Measurements from ENCODE around the gene DENND4B. TPM values are rescaled to one million over a fixed set of nuclear protein-coding genes. Genes with fewer than 3 reads are reported as not detected.

DENND4B gene
- total and polyA plus RNA-seq, 2 of the 4 experiments (the other 2 are of a cell fraction) = 1.8 to 25.2 TPM

GRCh38 chr1:153881751-153882150 is 64.8 kb downstream of the DENND4B start:
- ATAC-seq (ENCODE audit: low read depth) = peak; percentile 50
- Histone ChIP-seq H3K4me2 (ENCODE audit: low read depth, low read length) (peak overlapping the region; percentile 96), H3K79me1 (ENCODE audit: low read depth in 1 of 2, low read length in 2 of 2) (peaks cover 7 to 55% of the 10 kb centered on the region in 2 experiments; a peak in 3 of 4 replicates), H3K23ac (ENCODE audit: low read depth, low read length) (peak overlapping the region; percentile 30; the same call in 1 of the 2 replicates), H2BK120ac (ENCODE audit: low read depth, low read length) (peak overlapping the region; percentile 6; the same call in 1 of the 2 replicates), H4K5ac (ENCODE audit: low read depth, low read length) (peak overlapping the region; percentile 96), H4K91ac (ENCODE audit: insufficient read depth, low read depth, low read length) (peak overlapping the region; percentile 70), H3K9me1 (ENCODE audit: insufficient read depth, low read length) (no peaks in the 10 kb centered on the region; the same call in 1 of the 2 replicates), H4K20me1 (ENCODE audit: insufficient read depth, low read length) (peaks cover 10% of the 10 kb centered on the region; the same call in 1 of the 2 replicates), H3K36me3 (ENCODE audit: control insufficient read depth, insufficient read depth, low read length) (no peaks in the 10 kb centered on the region; the same call in 1 of the 2 replicates), H2BK15ac (ENCODE audit: low read depth, low read length) (no peak overlapping the region; the same call in 2 of the 3 replicates), H2AK5ac (ENCODE audit: low read depth, low read length) (no peak overlapping the region; the same call in 1 of the 2 replicates), H3K4me1 (ENCODE audit: control insufficient read depth, insufficient read depth, low read length) (peaks cover 6% of the 10 kb centered on the region), H2BK20ac (ENCODE audit: low read depth, low read length) (peak overlapping the region; percentile 4; the same call in 1 of the 2 replicates), H3K9me3 (ENCODE audit: control insufficient read depth, insufficient read depth, low read length) (no peaks in the 10 kb centered on the region), H2BK5ac (ENCODE audit: low read depth, low read length, poor library complexity, severe bottlenecking) (peak overlapping the region; percentile 93), H4K8ac (ENCODE audit: low read depth in 2 of 2, low read length in 2 of 2) (peak overlapping the region; percentile 67 to 96), H3K9ac (ENCODE audit: low read depth, low read length) (peak overlapping the region; percentile 80), H3K27ac (ENCODE audit: insufficient read depth, low read length) (peak overlapping the region; percentile 95), H2AFZ (replicated peaks; ENCODE audit: low read length, poor library complexity) (peak overlapping the region; percentile 76), H3K4me3 (ENCODE audit: insufficient read depth, low read depth, low read length) (peak overlapping the region; percentile 46), H3K27me3 (ENCODE audit: control insufficient read depth, insufficient read depth, low read length) (no peaks in the 10 kb centered on the region), H2AK9ac (replicated peaks; ENCODE audit: low read depth, low read length, poor library complexity) (peak overlapping the region; percentile 69), H3K4ac (ENCODE audit: low read depth, low read length) (peak overlapping the region; percentile 23), H3K18ac (ENCODE audit: low read depth, low read length) (peak overlapping the region; percentile 95), H3K14ac (replicated peaks; ENCODE audit: low read depth, low read length) (peak overlapping the region; percentile 90), H3K56ac (ENCODE audit: extremely low read depth, insufficient read depth, low read length) (peak overlapping the region; percentile 83)
- 100% methylated on average over 1 of the region's 9 CpGs; no CpG with 5 or more reads in 1 of the 2 experiments for WGBS, 2 experiments (ENCODE audit: extremely low coverage in 2 of 2, insufficient read length in 1 of 2)
- no TSS peak for BruUV-seq (replicated peaks)
- dilution Hi-C loops (cut with HindIII; ENCODE audit: low sequenced_read_pairs, unreplicated experiment) = no loop called here
- TF ChIP-seq BHLHE40 (IDR thresholded peaks at IDR 0.05; ENCODE audit: low read depth, low read length) (no peak), RAD21 (IDR thresholded peaks at IDR 0.05; ENCODE audit: low read length) (no peak), CEBPB (IDR thresholded peaks at IDR 0.05; ENCODE audit: low read depth, low read length) (no peak), FOS (IDR thresholded peaks at IDR 0.05; ENCODE audit: low read depth, low read length) (no peak), RCOR1 (IDR thresholded peaks at IDR 0.05; ENCODE audit: insufficient replicate concordance, low read length) (no peak), MAFK (IDR thresholded peaks at IDR 0.05; ENCODE audit: low read depth, low read length) (no peak), USF2 (IDR thresholded peaks at IDR 0.05; ENCODE audit: low read depth, low read length) (no peak)
- in situ Hi-C loops (cut with MboI; ENCODE audit: low sequenced_read_pairs) = no loop called here
- POLR2A ChIA-PET (ENCODE audit: unreplicated experiment) = interaction anchor here (0.5 kb wide), 1 partner anchor 98 kb away, joined by 7 read pairs; no protein-coding TSS in a partner anchor
- CTCF ChIA-PET = interaction anchor here (0.6 kb wide), 1 partner anchor 67 kb away, joined by 4 read pairs; no protein-coding TSS in a partner anchor
- intact Hi-C loops (cut with micrococcal nuclease) = loop anchor here (5.0 kb wide), 1 partner anchor 41 kb away; the partner anchor contains the start of gene GATAD2B
- peak; percentile 62 for DNase-seq
